ENCODE data around the gene CMIP. TPM values are rescaled to one million over a fixed set of nuclear protein-coding genes. Genes with fewer than 3 reads are reported as not detected.

CMIP gene
- total RNA-seq, 2 experiments from 2014 or later: 28.1 to 29.7 TPM

- Mint-ChIP-seq H3K27me3 (no peaks in the 10 kb centered on the region), H3K9me3 (no peaks in the 10 kb centered on the region), H3K4me1 (no peaks in the 10 kb centered on the region), H3K36me3 (peaks cover 6% of the 10 kb centered on the region), H3K4me3 (no peak overlapping the region), H3K27ac (no peak overlapping the region)
- no peak for DNase-seq
Measured at GRCh38 chr16:81604960-81605383, 160.4 kb downstream of the CMIP start.

GRCh38 chr16:81606039-81606438 lies 161.4 kb downstream of the CMIP start:
- no peaks in the 10 kb centered on the region for H3K4me1 Mint-ChIP-seq
- no peak for DNase-seq
- H3K9me3 Mint-ChIP-seq: no peaks in the 10 kb centered on the region
- no peak overlapping the region for H3K4me3 Mint-ChIP-seq
- H3K27me3 Mint-ChIP-seq: no peaks in the 10 kb centered on the region
- no peak overlapping the region for H3K27ac Mint-ChIP-seq
- H3K36me3 Mint-ChIP-seq: peaks cover 6% of the 10 kb centered on the region

DNA sequence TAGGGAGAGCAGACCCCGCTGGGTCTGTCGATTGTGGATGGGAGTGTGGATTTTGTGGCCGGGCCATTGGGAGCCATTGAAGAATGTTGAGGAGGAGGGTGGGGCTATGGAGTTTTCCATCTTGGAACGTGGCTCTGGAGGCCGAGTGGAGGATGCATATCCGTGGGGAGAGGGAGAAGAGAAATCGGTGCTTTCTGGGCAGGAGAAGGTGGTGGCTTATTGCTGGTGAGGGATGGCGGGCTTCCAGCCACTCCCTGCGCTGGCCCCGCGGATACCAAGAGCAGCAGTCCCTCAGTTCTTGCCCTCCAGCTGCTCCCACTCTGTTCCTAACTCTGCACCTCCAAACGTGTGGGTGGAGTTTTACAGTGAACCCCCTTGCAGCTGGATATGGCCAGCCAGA lies 162.4 kb downstream of the CMIP start:
- Mint-ChIP-seq H3K27me3 (no peaks in the 10 kb centered on the region), H3K9me3 (no peaks in the 10 kb centered on the region), H3K36me3 (peaks cover 6% of the 10 kb centered on the region), H3K4me1 (no peaks in the 10 kb centered on the region), H3K4me3 (no peak overlapping the region), H3K27ac (no peak overlapping the region)
- no peak for DNase-seq

DNA sequence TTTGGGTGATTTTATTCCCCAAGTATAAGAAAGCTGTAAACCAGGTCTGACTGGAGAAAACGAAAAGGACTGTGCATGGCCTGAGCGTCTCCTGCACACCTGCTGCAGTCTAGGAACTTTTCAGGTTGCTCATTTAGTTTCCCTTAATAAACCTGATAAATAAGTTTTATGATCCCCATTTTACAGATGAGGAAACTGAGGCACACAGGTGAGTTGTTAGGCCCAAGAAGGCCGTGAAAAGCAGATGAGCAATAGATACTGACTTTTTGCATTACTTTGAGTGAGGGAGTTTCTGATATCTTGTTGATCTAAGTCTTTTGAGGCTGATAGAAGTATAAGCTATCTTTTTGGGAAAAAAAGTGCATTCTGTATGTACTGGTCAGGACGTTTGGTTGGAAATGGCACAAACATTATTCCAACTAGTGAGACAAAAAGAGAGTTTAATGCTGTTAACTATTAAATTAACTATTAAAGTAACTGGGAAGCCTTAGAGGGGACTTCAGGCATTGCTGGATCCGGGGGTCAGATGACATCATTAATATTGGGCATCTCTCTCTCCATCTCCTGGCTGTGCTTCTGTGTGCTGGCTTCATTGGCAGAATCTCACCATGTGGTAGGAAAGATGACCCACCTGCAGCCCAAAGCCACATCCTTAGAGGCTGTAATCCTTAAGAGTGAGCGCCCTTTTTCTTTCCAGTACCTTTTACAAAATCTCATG lies 163.4 kb downstream of the CMIP start:
- DNase-seq: no peak
- H3K36me3 Mint-ChIP-seq: peaks cover 6% of the 10 kb centered on the region
- H3K4me3 Mint-ChIP-seq: no peak overlapping the region
- H3K4me1 Mint-ChIP-seq: no peaks in the 10 kb centered on the region
- H3K27me3 Mint-ChIP-seq: no peaks in the 10 kb centered on the region
- no peaks in the 10 kb centered on the region for H3K9me3 Mint-ChIP-seq
- H3K27ac Mint-ChIP-seq: no peak overlapping the region

GRCh38 chr16:81608523-81609209 lies 164.1 kb downstream of the CMIP start:
- no peaks in the 10 kb centered on the region for H3K27me3 Mint-ChIP-seq
- H3K4me3 Mint-ChIP-seq: no peak overlapping the region
- no peaks in the 10 kb centered on the region for H3K9me3 Mint-ChIP-seq
- H3K27ac Mint-ChIP-seq: no peak overlapping the region
- no peak for DNase-seq
- peaks cover 6% of the 10 kb centered on the region for H3K36me3 Mint-ChIP-seq
- H3K4me1 Mint-ChIP-seq: no peaks in the 10 kb centered on the region

DNA sequence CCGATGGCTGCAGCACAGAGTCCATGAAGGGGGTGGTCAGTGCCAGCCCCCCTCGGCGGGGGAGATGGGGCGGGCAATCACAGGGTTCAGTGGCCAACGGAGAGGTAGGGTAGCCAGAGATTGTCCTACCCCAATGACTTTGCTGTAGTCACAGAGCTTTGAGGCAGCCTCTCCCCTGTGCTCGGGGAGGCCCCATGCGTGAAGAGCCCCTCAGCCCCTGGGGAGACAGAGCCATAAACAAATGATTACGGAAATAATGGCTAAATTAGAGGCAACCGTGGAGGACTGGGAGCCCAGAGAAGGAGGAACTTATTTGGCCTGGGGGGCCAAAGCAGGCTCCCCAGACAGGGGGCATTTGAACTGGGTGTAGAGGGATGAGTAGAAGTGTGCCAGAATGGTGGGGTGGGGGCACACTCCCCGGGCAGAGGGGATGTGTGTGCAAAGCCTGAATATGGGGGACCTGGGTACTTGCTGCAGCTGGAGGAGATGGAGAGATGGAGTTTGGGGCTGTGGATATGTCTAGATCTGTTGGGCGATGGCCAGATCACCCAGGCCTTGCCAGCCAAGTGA lies 164.8 kb downstream of the CMIP start:
- Mint-ChIP-seq H3K36me3 (peaks cover 6% of the 10 kb centered on the region), H3K9me3 (no peaks in the 10 kb centered on the region), H3K27ac (no peak overlapping the region), H3K27me3 (no peaks in the 10 kb centered on the region), H3K4me1 (no peaks in the 10 kb centered on the region), H3K4me3 (no peak overlapping the region)
- no peak for DNase-seq

GRCh38 chr16:81610144-81610842 lies 165.7 kb downstream of the CMIP start:
- Mint-ChIP-seq H3K4me3 (no peak overlapping the region), H3K27ac (no peak overlapping the region), H3K27me3 (no peaks in the 10 kb centered on the region), H3K4me1 (no peaks in the 10 kb centered on the region), H3K36me3 (peaks cover 6% of the 10 kb centered on the region), H3K9me3 (no peaks in the 10 kb centered on the region)
- DNase-seq: no peak

DNA sequence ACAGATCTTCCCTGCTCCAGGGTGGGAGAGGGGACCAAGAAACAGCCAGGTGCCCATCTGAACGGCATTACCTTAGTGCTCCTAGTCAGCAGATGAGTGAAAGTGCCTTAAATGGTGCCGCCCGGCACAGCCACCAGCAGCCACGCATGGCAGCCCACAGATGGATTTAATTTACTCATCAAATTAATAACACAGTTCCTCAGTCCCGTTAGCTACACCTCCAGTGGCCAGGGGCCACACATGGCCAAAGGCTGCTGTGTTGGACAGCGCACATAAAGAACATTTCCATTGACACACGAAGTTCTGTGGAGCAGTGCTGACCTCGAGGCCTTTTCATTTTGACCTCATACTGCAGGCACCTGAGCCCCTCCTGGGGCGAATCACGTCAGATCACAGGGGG lies 166.3 kb downstream of the CMIP start:
- Mint-ChIP-seq H3K4me1 (no peaks in the 10 kb centered on the region), H3K4me3 (no peak overlapping the region), H3K27me3 (no peaks in the 10 kb centered on the region), H3K9me3 (no peaks in the 10 kb centered on the region), H3K36me3 (peaks cover 6% of the 10 kb centered on the region), H3K27ac (no peak overlapping the region)
- no peak for DNase-seq

GRCh38 chr16:81611721-81612120 lies 167.1 kb downstream of the CMIP start:
- Mint-ChIP-seq H3K27ac (no peak overlapping the region), H3K36me3 (peaks cover 3% of the 10 kb centered on the region), H3K27me3 (no peaks in the 10 kb centered on the region), H3K4me3 (no peak overlapping the region), H3K4me1 (peaks cover 3% of the 10 kb centered on the region), H3K9me3 (no peaks in the 10 kb centered on the region)
- no peak for DNase-seq

DNA sequence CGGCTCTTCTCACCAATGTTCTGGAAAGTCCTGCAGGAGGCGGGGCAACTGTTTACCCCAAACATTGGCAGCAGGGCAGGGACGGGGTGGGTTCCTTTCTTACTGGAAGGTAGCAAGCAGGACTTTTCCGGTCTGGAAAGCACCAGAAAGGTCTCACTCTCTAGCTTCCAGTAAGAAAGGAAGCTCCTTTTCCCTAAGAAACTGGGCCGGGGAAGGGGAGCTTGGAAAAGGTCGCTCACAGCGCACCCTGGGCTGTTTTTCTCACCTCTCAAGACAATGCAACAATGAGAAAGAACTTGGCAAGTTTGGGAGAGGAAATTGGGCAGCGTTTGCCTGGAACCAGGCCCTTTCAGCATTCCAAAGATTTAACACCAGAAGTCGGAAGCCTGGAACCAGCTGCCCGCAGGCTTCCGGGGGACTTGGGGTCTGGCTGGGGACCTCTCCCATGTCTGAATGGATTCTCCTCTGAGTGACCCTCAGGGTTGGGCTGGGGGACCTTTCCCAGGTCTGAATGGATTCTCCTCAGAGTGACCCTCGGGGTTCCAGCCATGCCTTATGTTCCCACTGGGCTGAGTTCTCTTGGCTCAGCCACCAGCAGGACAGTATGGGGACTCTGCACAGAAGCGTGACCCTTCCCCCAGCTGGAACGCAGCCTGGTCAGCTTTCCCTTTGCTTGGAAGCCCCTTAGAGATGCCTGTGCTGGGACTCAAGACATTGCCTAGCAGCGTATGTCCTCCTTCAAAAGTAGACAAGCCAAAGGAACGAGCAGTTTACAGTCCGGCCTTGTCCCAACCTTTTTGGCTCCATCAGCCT lies 167.9 kb downstream of the CMIP start:
- Mint-ChIP-seq H3K4me1 (peaks cover 8% of the 10 kb centered on the region), H3K27ac (no peak overlapping the region), H3K27me3 (no peaks in the 10 kb centered on the region), H3K4me3 (no peak overlapping the region), H3K9me3 (no peaks in the 10 kb centered on the region), H3K36me3 (no peaks in the 10 kb centered on the region)
- DNase-seq: no peak

DNA sequence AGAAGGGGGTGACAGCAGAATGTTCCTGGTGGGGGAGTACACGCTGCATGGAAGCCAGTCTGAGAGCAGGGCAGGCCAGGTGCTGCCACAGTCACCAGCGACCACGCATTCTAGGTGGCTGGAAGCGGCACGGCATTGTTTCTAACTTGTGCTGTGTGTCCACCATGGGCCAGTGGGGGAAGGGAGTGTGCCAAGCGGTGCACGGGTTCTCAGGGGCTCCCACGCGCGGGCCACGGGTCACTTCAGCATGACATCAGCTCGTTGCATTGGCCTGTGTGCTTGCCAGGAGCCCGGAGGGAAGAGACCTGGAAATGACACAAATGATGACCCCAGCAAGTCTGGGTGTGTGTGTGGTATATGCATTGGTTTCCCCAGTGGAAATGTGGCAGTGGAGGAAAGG lies 169.6 kb downstream of the CMIP start:
- Mint-ChIP-seq H3K27ac (no peak overlapping the region), H3K36me3 (no peaks in the 10 kb centered on the region), H3K4me3 (no peak overlapping the region), H3K4me1 (peaks cover 9% of the 10 kb centered on the region), H3K9me3 (no peaks in the 10 kb centered on the region), H3K27me3 (no peaks in the 10 kb centered on the region)
- DNase-seq: no peak

DNA sequence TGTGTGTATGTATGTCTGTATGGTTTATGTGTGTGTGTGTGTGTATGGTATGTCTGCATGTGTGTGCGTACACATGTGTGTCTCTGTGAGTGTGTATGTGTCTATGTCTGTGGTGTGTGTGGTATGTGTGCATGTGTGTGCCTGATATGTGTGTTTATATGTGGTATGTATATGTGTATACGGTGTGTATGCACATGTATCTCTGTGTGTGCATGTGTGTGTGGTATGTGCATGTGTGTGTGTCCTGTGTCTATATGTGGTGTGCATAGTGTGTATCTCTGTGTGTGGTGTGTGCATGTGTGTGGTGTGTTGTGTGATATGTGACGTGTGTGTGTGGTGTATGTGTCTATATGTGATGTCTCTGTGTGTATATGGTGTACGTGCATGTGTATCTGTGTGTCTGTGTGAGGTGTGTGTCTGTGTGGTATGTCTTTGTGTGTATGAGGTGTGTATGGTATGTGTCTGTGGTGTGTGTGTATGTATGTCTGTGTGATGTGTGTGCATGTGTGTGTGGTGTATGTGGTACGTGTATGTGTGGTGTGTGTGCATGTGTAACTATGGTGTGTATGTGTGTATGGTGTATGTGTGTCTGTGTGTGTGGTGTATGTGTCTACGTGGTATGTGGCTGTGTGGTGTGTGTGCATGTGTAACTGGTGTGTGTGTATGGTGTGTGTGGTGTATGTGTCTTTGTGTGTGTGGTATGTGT lies 170.2 kb downstream of the CMIP start:
- no peaks in the 10 kb centered on the region for H3K36me3 Mint-ChIP-seq
- no peaks in the 10 kb centered on the region for H3K27me3 Mint-ChIP-seq
- H3K4me3 Mint-ChIP-seq: no peak overlapping the region
- peaks cover 9% of the 10 kb centered on the region for H3K4me1 Mint-ChIP-seq
- no peak overlapping the region for H3K27ac Mint-ChIP-seq
- no peak for DNase-seq
- H3K9me3 Mint-ChIP-seq: no peaks in the 10 kb centered on the region

- peaks cover 9% of the 10 kb centered on the region for H3K4me1 Mint-ChIP-seq
- H3K36me3 Mint-ChIP-seq: no peaks in the 10 kb centered on the region
- no peak overlapping the region for H3K4me3 Mint-ChIP-seq
- H3K27ac Mint-ChIP-seq: no peak overlapping the region
- no peaks in the 10 kb centered on the region for H3K9me3 Mint-ChIP-seq
- no peaks in the 10 kb centered on the region for H3K27me3 Mint-ChIP-seq
- DNase-seq: no peak
Measured at GRCh38 chr16:81615411-81615810, 170.8 kb downstream of the CMIP start.

GRCh38 chr16:81615833-81616232 lies 171.2 kb downstream of the CMIP start:
- no peaks in the 10 kb centered on the region for H3K36me3 Mint-ChIP-seq
- no peaks in the 10 kb centered on the region for H3K9me3 Mint-ChIP-seq
- no peak overlapping the region for H3K4me3 Mint-ChIP-seq
- H3K27ac Mint-ChIP-seq: no peak overlapping the region
- no peak for DNase-seq
- peaks cover 9% of the 10 kb centered on the region for H3K4me1 Mint-ChIP-seq
- H3K27me3 Mint-ChIP-seq: no peaks in the 10 kb centered on the region
